NCI-H146 (cell line): ENCODE measurements around the gene CHST9.
"Not testable (repeated sequence)": the region's sequence is repeated elsewhere in the genome, so short reads cannot be mapped to it uniquely, and the experiment has no call there.

Experiments
- DNase-seq: peaks from one replicate; lab custom pipeline; 2025; lab: John Stamatoyannopoulos, UW

CHST9 gene

DNA sequence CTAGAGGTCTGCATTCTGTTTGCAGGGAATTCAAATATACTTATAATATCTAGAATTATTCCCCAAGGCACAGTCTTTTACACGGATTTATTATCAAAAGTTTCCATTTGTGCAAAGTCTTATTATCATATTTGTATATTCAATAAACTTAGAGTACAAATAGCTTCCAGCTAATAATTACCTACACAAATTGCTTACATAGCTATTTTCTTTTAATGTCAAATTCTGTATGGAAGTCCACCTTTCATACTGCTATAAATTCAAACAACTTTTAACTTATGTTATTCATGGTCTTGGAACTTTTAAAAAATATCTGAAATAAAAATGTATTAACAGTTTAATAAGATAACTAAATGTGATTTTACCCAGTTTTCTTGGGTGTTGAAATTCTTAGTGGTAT lies 13.1 kb downstream of the CHST9 start:
- no peak for DNase-seq

DNA sequence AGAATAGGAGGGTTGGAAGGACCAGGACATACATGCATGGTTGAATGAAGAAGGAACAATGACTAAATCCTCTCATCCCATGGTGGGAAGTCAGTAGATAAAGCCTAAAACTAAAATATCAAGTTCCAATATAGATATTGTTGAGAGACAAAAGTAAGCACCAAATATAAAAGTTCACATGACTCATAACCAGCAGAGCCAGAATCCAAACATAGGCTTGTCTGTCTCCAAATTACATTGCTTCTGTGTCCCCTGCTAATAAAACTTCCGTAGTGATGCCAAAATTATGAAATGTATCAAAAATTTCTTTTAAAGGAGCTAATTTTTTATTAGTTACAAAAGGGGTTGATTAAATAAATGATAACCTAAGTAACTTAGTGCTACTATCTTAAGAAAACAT lies 19.7 kb downstream of the CHST9 start:
- no peak for DNase-seq

- no peak for DNase-seq
These were observed 20.2 kb downstream of the CHST9 start for GRCh38 chr18:27164905-27165304.

GRCh38 chr18:27163197-27163716 lies 21.9 kb downstream of the CHST9 start:
- not testable (repeated sequence) for DNase-seq

DNA sequence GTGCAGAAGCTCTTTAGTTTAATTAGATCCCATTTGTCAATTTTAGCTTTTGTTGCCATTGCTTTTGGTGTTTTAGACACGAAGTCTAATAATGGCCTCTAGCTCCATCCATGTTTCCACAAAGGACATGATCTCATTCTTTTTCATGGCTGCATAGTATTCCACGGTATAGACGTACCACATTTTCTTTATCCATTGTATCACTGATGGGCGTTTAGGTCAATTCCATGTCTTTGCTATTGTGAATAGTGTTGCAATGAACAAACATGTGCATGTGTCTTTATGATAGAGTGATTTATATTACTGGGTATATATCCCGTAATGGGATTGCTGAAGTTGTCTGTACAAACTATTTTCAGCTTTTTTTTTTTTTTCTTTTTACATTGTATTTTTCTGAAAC lies 35.9 kb downstream of the CHST9 start:
- DNase-seq = not testable (repeated sequence)

DNA sequence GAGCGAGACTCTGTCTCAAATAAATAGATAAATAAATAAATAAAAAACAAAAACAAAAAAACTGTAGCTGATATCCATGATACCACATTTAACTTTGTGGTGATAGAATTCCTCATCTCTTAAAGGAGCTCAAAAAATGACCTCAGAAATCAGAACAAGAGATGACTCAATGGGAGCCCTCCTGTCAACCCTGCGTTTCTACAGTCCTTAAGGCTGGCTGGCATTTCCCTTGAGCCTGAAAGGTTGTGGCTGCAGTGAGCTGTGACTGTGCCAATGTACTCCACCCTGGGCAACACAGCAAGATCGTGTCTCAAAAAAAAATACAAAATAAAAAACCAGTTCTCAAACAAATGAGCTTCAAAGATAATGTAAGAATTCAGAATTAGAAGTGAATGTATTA lies 40.4 kb downstream of the CHST9 start:
- DNase-seq = no peak

DNA sequence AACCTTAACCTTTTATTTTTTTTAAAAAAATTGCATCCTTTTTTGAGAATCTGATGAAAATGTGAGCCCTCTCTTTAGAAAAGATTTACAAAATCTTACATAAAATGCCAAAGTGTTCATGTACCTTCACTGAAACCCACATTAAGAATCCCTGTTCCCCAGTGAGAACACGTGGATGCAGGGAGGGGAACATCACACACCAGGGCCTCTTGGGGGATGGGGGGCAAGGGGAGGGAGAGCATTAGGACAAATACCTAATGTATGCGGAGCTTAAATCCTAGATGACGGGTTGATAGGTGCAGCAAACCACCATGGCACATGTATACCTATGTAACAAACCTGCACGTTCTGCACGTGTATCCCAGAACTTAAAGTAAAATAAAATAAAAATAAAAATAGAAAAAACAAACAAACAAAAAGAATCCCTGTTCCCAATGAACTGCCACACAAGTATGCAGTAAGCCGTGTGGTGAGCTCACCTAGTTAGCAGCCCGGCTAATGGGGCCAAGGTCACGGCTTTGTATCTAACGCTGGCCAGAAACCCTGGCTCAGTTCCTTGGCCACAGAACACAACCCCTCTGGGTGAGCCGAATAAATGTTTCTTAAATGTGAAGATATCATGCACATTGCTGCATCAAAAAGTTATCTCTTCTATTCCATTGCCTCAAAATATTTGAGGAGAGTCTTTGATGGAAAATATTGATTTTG lies 41.4 kb downstream of the CHST9 start:
- no peak for DNase-seq

- DNase-seq = no peak
These were observed 42.2 kb downstream of the CHST9 start for GRCh38 chr18:27142891-27143290.

DNA sequence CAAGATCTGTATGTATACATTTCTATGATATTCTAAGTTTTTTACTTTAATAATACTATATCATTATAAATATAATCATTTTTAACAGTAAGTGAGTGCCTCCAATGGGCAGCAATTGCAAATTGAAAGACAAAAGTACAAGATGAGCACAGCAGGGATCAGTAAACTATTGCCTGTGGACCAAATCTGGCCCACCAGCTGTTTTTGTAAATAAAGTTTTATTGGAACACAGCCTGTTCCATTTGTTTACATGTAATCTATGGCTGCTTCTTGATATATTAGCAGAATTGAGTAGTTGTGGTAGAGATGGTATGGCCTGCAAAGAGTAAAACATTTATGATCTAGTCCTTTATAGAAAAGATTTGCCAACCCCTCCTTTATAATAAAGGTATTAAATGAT lies 43.2 kb downstream of the CHST9 start:
- no peak for DNase-seq

DNA sequence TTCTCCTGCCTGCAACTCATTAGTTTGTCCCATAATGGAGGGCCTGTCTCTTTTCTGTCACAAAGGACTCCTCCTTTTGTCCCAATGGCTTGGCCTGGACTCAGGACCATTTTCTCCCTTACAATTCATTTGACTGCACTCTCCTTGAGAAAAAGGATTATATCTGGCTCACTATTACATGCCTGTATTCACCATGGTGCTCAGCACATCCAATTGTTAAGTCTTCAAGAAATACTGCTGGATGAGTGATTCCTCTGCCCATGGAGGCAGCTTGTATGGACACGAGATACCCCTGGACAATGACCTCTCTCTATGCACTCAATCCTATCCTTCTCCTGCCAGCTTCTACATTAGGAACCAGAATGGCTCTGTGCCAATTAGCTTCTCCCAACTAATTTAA lies 47.0 kb downstream of the CHST9 start:
- peak; percentile 53 for DNase-seq

GRCh38 chr18:27136208-27136535 lies 48.9 kb downstream of the CHST9 start:
- no peak for DNase-seq

DNA sequence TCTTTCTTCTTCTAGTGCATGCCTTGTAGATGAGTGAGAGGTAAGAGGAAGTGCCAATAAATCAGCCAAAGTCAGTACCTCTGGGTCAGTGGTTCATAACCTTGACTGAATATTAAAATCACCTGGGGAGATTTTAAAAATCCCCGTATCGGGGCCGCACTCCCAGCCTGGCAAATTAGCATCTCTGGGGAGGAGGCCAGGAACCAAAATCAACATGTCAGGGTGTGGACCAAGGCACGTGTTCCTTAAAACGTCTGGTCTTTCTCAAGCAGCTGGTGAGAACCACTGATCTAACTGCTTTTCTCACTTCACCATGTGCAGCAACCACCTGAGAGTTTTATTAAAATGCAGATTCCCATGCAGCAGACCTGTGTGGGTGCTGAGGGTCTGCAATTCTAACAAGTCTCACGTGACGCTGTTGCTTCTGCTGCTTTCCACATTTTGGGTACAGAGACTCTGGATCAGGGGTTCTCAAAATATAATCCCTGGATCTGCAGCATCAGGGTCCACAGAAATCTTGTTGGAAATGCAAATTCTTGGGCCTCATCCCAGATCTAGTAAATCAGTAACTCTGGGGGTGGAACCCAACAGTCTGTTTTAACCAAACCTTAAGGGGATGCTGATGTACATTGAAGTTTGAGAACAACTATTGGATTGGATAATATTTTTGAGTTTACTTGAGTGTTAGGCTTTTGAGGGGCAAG lies 49.5 kb downstream of the CHST9 start:
- DNase-seq = no peak

GRCh38 chr18:27130065-27130630 lies 55.0 kb downstream of the CHST9 start:
- DNase-seq = peak; percentile 26

- DNase-seq = no peak
These were observed 60.9 kb downstream of the CHST9 start for GRCh38 chr18:27124196-27124595.

DNA sequence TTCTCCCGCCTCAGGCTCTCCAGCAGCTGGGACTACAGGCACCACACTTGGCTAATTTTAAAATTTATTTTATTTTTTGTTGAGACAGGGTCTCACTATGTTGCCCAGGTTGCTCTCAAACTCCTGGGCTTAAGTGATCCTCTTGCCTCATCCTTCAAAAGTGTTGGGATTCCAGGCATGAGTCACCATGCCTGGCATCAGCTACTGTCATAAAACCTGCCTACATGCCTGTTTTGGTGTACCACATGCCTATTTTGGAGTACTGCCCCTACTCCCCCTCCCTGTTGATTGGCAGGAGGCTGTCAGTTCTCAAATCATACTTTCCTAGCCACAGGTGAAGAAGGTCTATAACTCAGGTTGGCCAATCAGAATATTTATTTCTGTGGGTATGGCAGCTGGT lies 64.0 kb downstream of the CHST9 start:
- DNase-seq = no peak

DNA sequence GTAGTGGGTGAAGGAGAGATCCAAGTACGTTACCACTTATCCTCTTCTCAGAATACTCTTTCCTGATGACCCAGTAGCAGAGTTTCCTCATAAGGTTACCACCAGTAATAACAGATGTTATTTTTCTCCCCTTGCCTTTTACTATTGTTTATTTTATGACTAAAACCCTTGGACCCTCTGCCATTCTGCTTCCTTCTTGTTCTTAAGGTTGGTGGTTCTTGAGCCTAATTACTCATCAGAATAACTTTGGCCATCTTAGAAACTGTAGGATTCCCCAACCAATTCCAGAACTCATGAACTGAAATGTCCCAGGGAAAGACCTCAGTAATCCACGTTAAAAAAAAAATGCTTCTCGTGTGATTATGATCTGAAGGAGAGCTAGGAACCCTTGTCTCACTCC lies 64.9 kb downstream of the CHST9 start:
- DNase-seq = no peak

- DNase-seq = no peak
These were observed 66.1 kb downstream of the CHST9 start for GRCh38 chr18:27118973-27119372.

DNA sequence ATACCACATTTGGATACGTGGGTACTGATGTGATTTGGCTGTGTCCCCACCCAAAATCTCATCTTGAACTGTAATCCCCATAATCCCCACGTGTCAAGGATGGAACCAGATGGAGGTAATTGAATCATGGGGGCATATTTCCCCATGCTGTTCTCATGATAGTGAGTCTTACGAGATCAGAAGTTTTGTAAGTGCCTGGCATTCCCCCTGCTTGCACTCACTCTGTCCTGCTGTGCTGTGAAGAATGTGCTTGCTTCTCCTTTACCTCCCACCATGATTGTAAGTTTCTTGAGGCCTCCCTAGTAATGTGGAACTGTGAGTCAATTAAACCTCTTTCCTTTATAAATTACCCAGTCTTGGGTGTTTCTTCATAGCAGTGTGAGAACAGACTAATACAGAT lies 70.3 kb downstream of the CHST9 start:
- DNase-seq = no peak

- DNase-seq = no peak
These were observed 71.8 kb downstream of the CHST9 start for GRCh38 chr18:27113358-27113757.

GRCh38 chr18:27110319-27110718 lies 74.8 kb downstream of the CHST9 start:
- peak; percentile 88 for DNase-seq

DNA sequence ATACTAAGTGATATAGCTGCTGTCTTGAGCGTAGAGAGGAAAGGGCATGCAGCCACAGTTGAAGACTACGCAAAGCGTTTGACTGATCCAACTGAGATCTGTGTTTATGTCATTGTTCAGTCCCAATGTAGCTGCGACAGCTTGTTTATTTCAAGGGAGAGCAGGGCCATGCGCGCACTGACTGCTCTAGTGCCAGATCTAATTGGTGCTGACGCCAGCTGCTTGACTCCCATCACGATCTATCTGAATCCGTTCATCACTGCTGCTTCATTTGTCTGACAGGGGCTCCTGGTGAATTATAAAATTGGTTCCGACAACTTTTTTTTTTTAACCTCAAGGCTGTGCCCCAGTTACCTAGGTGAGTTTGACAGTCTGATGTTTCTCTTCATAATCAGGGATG lies 75.7 kb downstream of the CHST9 start:
- peak; percentile 47 for DNase-seq

DNA sequence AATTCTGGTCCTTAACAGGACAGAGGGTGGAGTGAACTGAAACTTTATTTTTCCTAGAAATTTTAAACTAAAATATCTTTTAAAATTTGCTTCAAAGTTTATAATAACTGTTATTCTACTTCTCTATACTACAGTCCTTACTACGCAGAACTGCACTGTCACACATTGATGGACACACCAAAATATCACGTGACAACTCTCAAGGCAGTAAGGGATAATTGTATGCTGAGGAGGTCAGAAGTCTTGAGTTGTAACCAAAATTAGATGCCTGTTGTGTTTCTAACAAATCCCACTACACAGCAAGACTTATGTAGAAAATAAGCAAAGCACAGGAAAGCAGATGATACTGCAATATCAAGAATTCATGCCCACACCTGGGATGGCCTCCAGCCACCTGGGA lies 76.3 kb downstream of the CHST9 start:
- DNase-seq = no peak

GRCh38 chr18:27104743-27105142 lies 80.4 kb downstream of the CHST9 start:
- no peak for DNase-seq
